ENCODE results near the gene RPL31.

Gene RPL31

DNA sequence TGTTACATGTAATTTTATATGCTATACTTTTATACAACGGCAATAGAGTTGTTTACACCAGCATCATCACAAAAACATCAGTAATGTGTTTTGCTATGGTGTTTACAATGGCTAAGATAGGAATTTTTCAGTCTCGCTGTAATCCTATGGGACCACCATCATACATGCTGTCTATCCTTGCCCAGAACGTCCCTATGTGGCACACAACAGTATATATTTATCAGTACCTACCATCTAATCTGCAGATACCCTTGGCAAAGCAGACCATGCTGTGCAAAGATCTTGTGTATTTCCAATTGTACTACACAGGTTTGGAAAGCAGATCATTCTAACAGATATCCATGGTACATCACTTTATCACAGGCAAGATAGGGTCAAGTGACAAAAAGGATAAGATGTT, 15.3 kb downstream of the RPL31 start:
- no peak for TF ChIP-seq CTCF (IDR thresholded peaks at IDR 0.05)
- intact Hi-C loops (cut with DNase I; ENCODE audit: low total_unique reads) = no loop called here
- Histone ChIP-seq H3K27me3 (no peaks in the 10 kb centered on the region), H3K36me3 (peaks cover 18 to 39% (median 34%) of the 10 kb centered on the region in 3 donors), H3K4me3 (no peak overlapping the region), H3K4me1 (no peaks in the 10 kb centered on the region), H3K9me3 (no peaks in the 10 kb centered on the region), H3K27ac (no peak overlapping the region)
- DNase-seq = no peak

DNA sequence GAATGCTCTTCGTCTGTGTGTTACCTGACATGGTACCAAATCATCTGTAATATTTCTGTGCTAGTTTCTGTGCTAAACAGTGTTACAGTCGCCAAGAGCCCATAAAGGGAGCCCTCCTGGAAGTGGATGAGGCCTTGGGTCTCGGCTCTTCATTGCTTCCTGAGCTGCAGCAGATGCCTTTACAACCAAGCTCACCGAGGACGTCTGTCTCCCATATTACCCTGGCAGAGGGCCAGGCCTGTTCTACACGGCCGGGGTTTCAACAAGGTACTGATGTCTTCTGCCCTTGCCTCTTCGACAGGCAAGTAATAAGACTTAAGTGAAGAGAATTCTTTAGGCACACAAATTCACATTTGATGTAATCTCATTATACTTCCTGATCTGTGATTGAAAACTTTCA, 16.8 kb downstream of the RPL31 start:
- no peak for TF ChIP-seq CTCF (IDR thresholded peaks at IDR 0.05)
- DNase-seq = no peak
- H3K36me3 ChIP-seq = peaks cover 18 to 39% (median 34%) of the 10 kb centered on the region in 3 donors
- intact Hi-C loops (cut with DNase I; ENCODE audit: low total_unique reads) = no loop called here
- no peak overlapping the region for H3K27ac ChIP-seq
- no peaks in the 10 kb centered on the region for H3K4me1 ChIP-seq
- no peaks in the 10 kb centered on the region for H3K27me3 ChIP-seq
- no peak overlapping the region for H3K4me3 ChIP-seq
- H3K9me3 ChIP-seq = no peaks in the 10 kb centered on the region

DNA sequence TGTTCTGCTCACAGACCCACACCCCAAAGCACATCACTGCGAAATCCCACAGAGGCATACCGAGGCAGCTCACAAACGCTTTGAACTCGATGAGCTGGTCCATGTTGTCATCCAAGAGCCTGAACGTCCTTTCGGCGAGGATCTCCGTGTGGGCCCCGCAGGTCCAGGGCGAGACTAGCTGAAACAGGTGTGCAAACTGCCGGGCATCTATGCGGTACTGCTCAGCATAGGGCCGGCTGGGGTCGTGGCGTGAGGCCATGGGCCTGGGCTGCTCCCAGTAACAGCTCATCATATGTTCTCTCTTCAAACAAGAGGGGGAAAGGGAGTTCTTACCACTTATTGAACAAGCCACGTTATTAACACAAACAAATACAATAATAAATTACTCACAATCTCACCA, 20.1 kb downstream of the RPL31 start:
- Histone ChIP-seq H3K27me3 (no peaks in the 10 kb centered on the region), H3K4me3 (no peak overlapping the region), H3K36me3 (peaks cover 31 to 55% (median 40%) of the 10 kb centered on the region in 3 donors), H3K27ac (no peak overlapping the region), H3K9me3 (no peaks in the 10 kb centered on the region), H3K4me1 (no peaks in the 10 kb centered on the region)
- intact Hi-C loops (cut with DNase I; ENCODE audit: low total_unique reads) = no loop called here
- no peak for DNase-seq
- no peak for TF ChIP-seq CTCF (IDR thresholded peaks at IDR 0.05)

GRCh38 chr2:101023327-101024107, 21.4 kb downstream of the RPL31 start:
- Histone ChIP-seq H3K9me3 (no peaks in the 10 kb centered on the region), H3K36me3 (peaks cover 33 to 59% (median 49%) of the 10 kb centered on the region in 3 donors), H3K4me1 (no peaks in the 10 kb centered on the region), H3K27me3 (no peaks in the 10 kb centered on the region), H3K27ac (no peak overlapping the region), H3K4me3 (no peak overlapping the region)
- no peak for DNase-seq
- intact Hi-C loops (cut with DNase I; ENCODE audit: low total_unique reads) = no loop called here
- no peak for TF ChIP-seq CTCF (IDR thresholded peaks at IDR 0.05)

DNA sequence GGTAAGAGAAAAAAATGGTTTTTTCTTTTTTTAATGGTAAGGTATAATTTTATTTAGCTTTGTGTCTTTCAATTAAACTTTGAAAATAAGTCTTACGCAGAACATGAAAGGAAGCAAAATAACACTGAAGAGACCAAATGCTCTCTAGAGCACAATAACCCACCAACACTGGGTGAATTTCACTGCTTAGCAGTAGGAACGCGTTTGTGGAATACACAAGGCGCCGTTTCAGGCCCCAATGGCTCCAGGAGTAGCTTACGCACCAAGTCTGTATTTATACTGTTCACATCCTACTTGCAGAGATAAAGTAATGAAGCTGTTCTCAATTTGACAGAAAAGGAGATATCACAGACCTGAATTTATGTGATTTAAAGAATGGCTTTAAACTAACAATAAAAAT, 23.5 kb downstream of the RPL31 start:
- H3K4me3 ChIP-seq = no peak overlapping the region
- H3K9me3 ChIP-seq = no peaks in the 10 kb centered on the region
- TF ChIP-seq CTCF (IDR thresholded peaks at IDR 0.05) = no peak
- H3K27me3 ChIP-seq = no peaks in the 10 kb centered on the region
- no peak for DNase-seq
- peaks cover 41 to 63% (median 45%) of the 10 kb centered on the region in 3 donors for H3K36me3 ChIP-seq
- intact Hi-C loops (cut with DNase I; ENCODE audit: low total_unique reads) = no loop called here
- no peaks in the 10 kb centered on the region for H3K4me1 ChIP-seq
- no peak overlapping the region for H3K27ac ChIP-seq
